GM12878 (cell line): ENCODE measurements around the gene MGAT5. TPM values are rescaled to one million over a fixed set of nuclear protein-coding genes. Genes with fewer than 3 reads are reported as not detected.

Experiments
- ATAC-seq: fragments of 200-7000 bp; cut with Tn5 transposase; 3 replicates; pipeline ENCODE4 v1.9.1; 2020; ENCODE audit warnings: mild to moderate bottlenecking, moderate library complexity
- BruUV-seq: library from RNA; stranded (reverse); fragments of 400-500 nt; replicated peaks from 2 replicates; lab custom pipeline; 2021; lab: Mats Ljungman, UMichigan
- CTCF ChIA-PET: fragments of 300-600 bp; sonication (Branson Sonifier 250); formaldehyde crosslinking; extraction: SDS; loops from one replicate; lab custom pipeline; 2021; ENCODE audit warnings: inconsistent platforms; lab: Yijun Ruan, JAX
- POLR2A ChIA-PET: fragments of 350-600 bp; formaldehyde crosslinking; extraction: SDS; loops from one replicate; lab custom pipeline; 2021; ENCODE audit warnings: inconsistent platforms; lab: Charles Lee
- RAD21 ChIA-PET: fragments of 300-600 bp; sonication (Branson Sonifier 250); formaldehyde crosslinking; loops from one replicate; lab custom pipeline; 2023; ENCODE audit warnings: antibody characterized with exemption; ENCODE audit not compliant: unreplicated experiment; lab: Charles Lee
- SMC1A ChIA-PET: fragments of 300-600 bp; sonication (Branson Sonifier 250); formaldehyde crosslinking; loops from one replicate; lab custom pipeline; 2023; ENCODE audit not compliant: unreplicated experiment, uncharacterized antibody; lab: Charles Lee
- DNase-seq: peaks from one replicate; pipeline ENCODE4 v3.0.0-alpha.2; 2011; ENCODE audit warnings: low read depth, low spot score
- FAIRE-seq: peaks from 3 replicates; lab custom pipeline; 2011; peaks lifted over from hg19 to GRCh38; lab: Jason Lieb, UNC
- H2AFZ ChIP-seq: 2 replicates; pipeline ENCODE4 v1.6.0; 2011; ENCODE audit warnings: low read depth, low read length, control low read depth; ENCODE audit not compliant: control insufficient read depth
- H3K27ac ChIP-seq: 2 replicates; pipeline ENCODE4 v1.5.1; 2011; ENCODE audit warnings: control low read depth; ENCODE audit not compliant: control insufficient read depth, insufficient read depth
- H3K27me3 ChIP-seq, 2 experiments: replicated peaks in 1 of 2; 2 replicates each; pipeline versions ENCODE4 v1.6.0 to v1.6.1; 2011; ENCODE audit warnings: low read length in 1 of 2; ENCODE audit not compliant: control insufficient read depth in 2 of 2, insufficient read depth in 2 of 2
- H3K36me3 ChIP-seq, 2 experiments: 2 replicates each; pipeline ENCODE4 v1.5.1; 2011; ENCODE audit warnings: low read length in 1 of 2; ENCODE audit not compliant: control insufficient read depth in 2 of 2, insufficient read depth in 2 of 2
- H3K4me1 ChIP-seq: 2 replicates; pipeline ENCODE4 v1.6.1; 2011; ENCODE audit warnings: mild to moderate bottlenecking, low read length, moderate library complexity, mixed read lengths; ENCODE audit not compliant: control insufficient read depth, insufficient read depth
- H3K4me2 ChIP-seq: 2 replicates; pipeline ENCODE4 v1.6.0; 2011; ENCODE audit warnings: control low read depth; ENCODE audit not compliant: control insufficient read depth, insufficient read depth
- H3K4me3 ChIP-seq: fragments of 200-600 bp; sonication (generic); 2 replicates; pipeline ENCODE4 v1.5.1; 2016
- H3K79me2 ChIP-seq: 2 replicates; pipeline ENCODE4 v1.6.0; 2011; ENCODE audit warnings: low read length; ENCODE audit not compliant: control insufficient read depth, insufficient read depth
- H3K9ac ChIP-seq: 2 replicates; pipeline ENCODE4 v1.8.0; 2011; ENCODE audit warnings: low read length, control low read depth, mixed read lengths; ENCODE audit not compliant: control insufficient read depth, insufficient read depth
- H3K9me3 ChIP-seq: replicated peaks from 3 replicates; pipeline ENCODE4 v1.5.1; 2011; ENCODE audit warnings: mild to moderate bottlenecking, low read length; ENCODE audit not compliant: control insufficient read depth, insufficient read depth
- H4K20me1 ChIP-seq: 2 replicates; pipeline ENCODE4 v1.6.0; 2011; ENCODE audit not compliant: control insufficient read depth, insufficient read depth
- BMI1 ChIP-seq: fragments of 450-650 bp; IDR thresholded peaks from 2 replicates; pipeline ENCODE4 v1.6.1; 2016; ENCODE audit warnings: mild to moderate bottlenecking, moderate library complexity, borderline replicate concordance
- CBX5 ChIP-seq: sonication (generic); IDR thresholded peaks from 2 replicates; pipeline ENCODE4 v1.6.1; 2016; ENCODE audit warnings: low read depth, moderate library complexity, mild to moderate bottlenecking, inconsistent platforms
- CREB1 ChIP-seq: IDR thresholded peaks from 2 replicates; pipeline ENCODE4 v1.6.1; 2012; ENCODE audit warnings: low read depth, mild to moderate bottlenecking, inconsistent platforms
- DPF2 ChIP-seq: fragments of 450-650 bp; IDR thresholded peaks from 2 replicates; pipeline ENCODE4 v1.6.1; 2017; ENCODE audit warnings: mild to moderate bottlenecking
- EED ChIP-seq: sonication (generic); IDR thresholded peaks from 2 replicates; pipeline ENCODE4 v1.6.1; 2016; ENCODE audit warnings: antibody characterized with exemption, low read depth
- EGR1 ChIP-seq, 2 experiments: IDR thresholded peaks; 1 replicate in 1 of 2; 2 replicates in 1 of 2; pipeline ENCODE4 v1.6.1; 2011 to 2012; ENCODE audit warnings: low read depth in 2 of 2, low read length in 2 of 2, borderline replicate concordance in 1 of 2, mild to moderate bottlenecking in 1 of 2, moderate library complexity in 1 of 2
- JUND ChIP-seq: IDR thresholded peaks from 2 replicates; pipeline ENCODE4 v1.6.1; 2012; ENCODE audit warnings: low read depth, mild to moderate bottlenecking, low read length, improper control_type of control experiment, moderate library complexity
- MTA2 ChIP-seq: fragments of 450-650 bp; IDR thresholded peaks from 2 replicates; pipeline ENCODE4 v1.6.1; 2016; ENCODE audit warnings: low read depth, mild to moderate bottlenecking, moderate library complexity
- MTA3 ChIP-seq: IDR thresholded peaks from 2 replicates; pipeline ENCODE4 v1.6.1; 2012; ENCODE audit warnings: low read length, inconsistent platforms, borderline replicate concordance
- NFYA ChIP-seq: IDR thresholded peaks from 2 replicates; pipeline ENCODE4 v1.6.1; 2011; ENCODE audit warnings: low read depth, mild to moderate bottlenecking, low read length, improper control_type of control experiment, borderline replicate concordance
- POLR2A ChIP-seq: IDR thresholded peaks from 2 replicates; pipeline ENCODE4 v1.6.1; 2011; ENCODE audit warnings: low read depth, mild to moderate bottlenecking, low read length
- RBBP5 ChIP-seq: fragments of 200-600 bp; sonication (generic); conservative IDR thresholded peaks from 2 replicates; pipeline ENCODE4 v1.6.1; 2016
- RFX5 ChIP-seq: IDR thresholded peaks from 2 replicates; pipeline ENCODE4 v1.6.1; 2011; ENCODE audit warnings: low read depth, low read length, improper control_type of control experiment
- SMC3 ChIP-seq: IDR thresholded peaks from 2 replicates; pipeline ENCODE4 v1.6.1; 2011; ENCODE audit warnings: low read length, improper control_type of control experiment, borderline replicate concordance
- SUZ12 ChIP-seq: fragments of 200-600 bp; sonication (generic); IDR thresholded peaks from one replicate; pipeline ENCODE4 v1.6.1; 2018; ENCODE audit warnings: antibody characterized with exemption, mild to moderate bottlenecking; ENCODE audit not compliant: unreplicated experiment
- ZNF384 ChIP-seq: IDR thresholded peaks from 2 replicates; pipeline ENCODE4 v1.6.1; 2012; ENCODE audit warnings: low read depth, mild to moderate bottlenecking, low read length, improper control_type of control experiment, borderline replicate concordance
- ZZZ3 ChIP-seq: IDR thresholded peaks from 2 replicates; pipeline ENCODE4 v1.6.1; 2011; ENCODE audit warnings: low read depth; ENCODE audit not compliant: control insufficient read depth, insufficient read length
- WGBS: methylation state at CpG from one replicate; pipeline ENCODE4 v1.1.6; 2016; ENCODE audit warnings: low lambda C conversion rate; ENCODE audit not compliant: insufficient replicate concordance, insufficient coverage; ENCODE audit errors: missing lambda C conversion rate; 5-methylcytosine and 5-hydroxymethylcytosine counted together
- in situ Hi-C: fragments of 300-500 bp; cut with MboI; formaldehyde crosslinking; loops from 9 replicates; pipeline ENCODE4 v1.14.3; 2018; ENCODE audit warnings: mixed read lengths
- intact Hi-C: fragments of 100-400 bp; cut with micrococcal nuclease; formaldehyde crosslinking; loops from one replicate; pipeline ENCODE4 v1.14.2; 2022; ENCODE audit not compliant: unreplicated experiment
- polyA plus RNA-seq, 11 experiments: library from polyadenylated mRNA; depleted of rRNA in 4 of 11; unstranded in 6 of 11; stranded (reverse) in 5 of 11; fragments of >200 nt; fragmentation: Nextera tagmentation in 4 of 11; fragmentation: Illumina TruSeq in 1 of 11; extraction: Ambion mirVana in 4 of 11; extraction: Trizol in 1 of 11; gene quantifications; 1 replicate in 1 of 11; 2 replicates in 10 of 11; pipeline versions ENCODE4 v1.2.1 to v1.2.3, GENCODE V29; 2011 to 2016; ENCODE audit warnings: inconsistent platforms in 2 of 11, missing spikeins in 2 of 11, low read depth in 1 of 11
- total RNA-seq, 4 experiments: library from RNA; depleted of rRNA in 3 of 4; stranded (reverse); fragments of >200 nt in 3 of 4; fragmentation: Illumina TruSeq in 1 of 4; extraction: Trizol in 1 of 4; gene quantifications; 2 replicates each; pipeline versions ENCODE4 v1.2.1 to v1.2.3, GENCODE V29; 2013 to 2021
- TF ChIP-seq, protein P1 (sequence below): IDR thresholded peaks from 2 replicates; pipeline ENCODE4 v1.6.1; 2012; ENCODE audit warnings: improper control_type of control experiment, low read depth, low read length; ENCODE audit not compliant: insufficient replicate concordance
- TF ChIP-seq, protein P2 (sequence below): fragments of 450-650 bp; IDR thresholded peaks from 2 replicates; pipeline ENCODE4 v1.6.1; 2017; ENCODE audit warnings: low read depth, mild to moderate bottlenecking, moderate library complexity

The MGAT5 gene
- total and polyA plus RNA-seq, 10 of the 15 experiments (the other 5 are each of a cell fraction or from before 2014, with no cell fraction given) = 4.9 to 104 (median 36.2) TPM

DNA sequence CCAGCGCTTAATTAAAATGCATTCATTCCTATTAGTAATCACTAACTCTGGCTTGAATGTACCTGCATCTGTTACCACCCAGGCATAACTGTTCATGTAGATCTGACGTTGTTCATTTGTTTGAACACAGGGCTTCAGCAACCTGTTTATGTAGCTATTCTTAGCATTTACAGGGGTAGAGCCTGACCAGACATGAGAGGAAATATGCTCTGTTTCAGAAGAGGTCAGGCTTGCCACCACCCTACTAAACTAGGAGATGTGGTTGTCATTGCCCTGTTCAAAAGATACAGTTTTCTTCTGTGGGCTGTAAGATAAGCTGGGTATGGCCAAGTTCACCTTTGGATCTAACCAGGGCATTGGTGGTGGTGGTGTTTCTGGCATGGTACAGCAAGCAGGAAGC is 8.8 kb downstream of the MGAT5 start:
- ChIA-PET SMC1A (interaction anchor here (1.0 to 3.9 kb wide), 14 partner anchors 9 to 149 kb away, joined by 3 to 33 read pairs (median 12); partner anchors contain the start of gene MGAT5), RAD21 (interaction anchor here (0.9 to 3.7 kb wide), 11 partner anchors 9 to 149 kb away, joined by 3 to 27 read pairs (median 5); partner anchors contain the start of gene MGAT5), CTCF (interaction anchor here (0.8 to 5.1 kb wide), 9 partner anchors 9 to 150 kb away, joined by 3 to 25 read pairs (median 7); partner anchors contain the start of gene MGAT5), POLR2A (interaction anchor here (1.0 to 2.1 kb wide), 3 partner anchors 9 to 21 kb away, joined by 3 to 9 read pairs (median 8); no protein-coding TSS in a partner anchor)
- FAIRE-seq (no peak), DNase-seq (no peak), ATAC-seq (peak; percentile 61)
- no peak overlapping the region for H2AFZ ChIP-seq
- in situ Hi-C loops (no loop called here), intact Hi-C loops (no loop called here)
- no peaks in the 10 kb centered on the region for H3K9me3 ChIP-seq
- H3K79me2 ChIP-seq = peaks cover 78% of the 10 kb centered on the region
- peak overlapping the region; percentile 46 for H3K9ac ChIP-seq
- H3K4me1 ChIP-seq = peaks cover 59% of the 10 kb centered on the region
- no TSS peak for BruUV-seq
- H3K27me3 ChIP-seq = no peaks in the 10 kb centered on the region
- no peaks in the 10 kb centered on the region for H4K20me1 ChIP-seq
- H3K27ac ChIP-seq = peak overlapping the region; percentile 74
- WGBS = 0% methylated on average over 2 of the region's 2 CpGs
- H3K4me2 ChIP-seq = peak overlapping the region; percentile 86
- peak overlapping the region; percentile 11; the same call in 1 of the 2 replicates for H3K4me3 ChIP-seq
- H3K36me3 ChIP-seq = peaks cover 6 to 12% of the 10 kb centered on the region in 2 experiments
- TF ChIP-seq SMC3 (no peak), BMI1 (no peak), JUND (no peak), ZZZ3 (no peak), CBX5 (no peak), SUZ12 (no peak), RFX5 (no peak), RBBP5 (no peak), EED (peak; percentile 6; the same call in 1 of the 2 replicates), EGR1 (IDR thresholded peaks at IDR 0.05; ENCODE audit: borderline replicate concordance in 1 of 2, low read depth in 2 of 2, low read length in 2 of 2) (no peak), DPF2 (no peak), MTA3 (0 out of 2 replicates have a peak, but pooled peaks have one; percentile 35), ZNF384 (no peak), CREB1 (0 out of 2 replicates have a peak, but pooled peaks have one; percentile 24), NFYA (no peak), POLR2A (no peak), MTA2 (no peak)
- TF ChIP-seq, protein P1, sequence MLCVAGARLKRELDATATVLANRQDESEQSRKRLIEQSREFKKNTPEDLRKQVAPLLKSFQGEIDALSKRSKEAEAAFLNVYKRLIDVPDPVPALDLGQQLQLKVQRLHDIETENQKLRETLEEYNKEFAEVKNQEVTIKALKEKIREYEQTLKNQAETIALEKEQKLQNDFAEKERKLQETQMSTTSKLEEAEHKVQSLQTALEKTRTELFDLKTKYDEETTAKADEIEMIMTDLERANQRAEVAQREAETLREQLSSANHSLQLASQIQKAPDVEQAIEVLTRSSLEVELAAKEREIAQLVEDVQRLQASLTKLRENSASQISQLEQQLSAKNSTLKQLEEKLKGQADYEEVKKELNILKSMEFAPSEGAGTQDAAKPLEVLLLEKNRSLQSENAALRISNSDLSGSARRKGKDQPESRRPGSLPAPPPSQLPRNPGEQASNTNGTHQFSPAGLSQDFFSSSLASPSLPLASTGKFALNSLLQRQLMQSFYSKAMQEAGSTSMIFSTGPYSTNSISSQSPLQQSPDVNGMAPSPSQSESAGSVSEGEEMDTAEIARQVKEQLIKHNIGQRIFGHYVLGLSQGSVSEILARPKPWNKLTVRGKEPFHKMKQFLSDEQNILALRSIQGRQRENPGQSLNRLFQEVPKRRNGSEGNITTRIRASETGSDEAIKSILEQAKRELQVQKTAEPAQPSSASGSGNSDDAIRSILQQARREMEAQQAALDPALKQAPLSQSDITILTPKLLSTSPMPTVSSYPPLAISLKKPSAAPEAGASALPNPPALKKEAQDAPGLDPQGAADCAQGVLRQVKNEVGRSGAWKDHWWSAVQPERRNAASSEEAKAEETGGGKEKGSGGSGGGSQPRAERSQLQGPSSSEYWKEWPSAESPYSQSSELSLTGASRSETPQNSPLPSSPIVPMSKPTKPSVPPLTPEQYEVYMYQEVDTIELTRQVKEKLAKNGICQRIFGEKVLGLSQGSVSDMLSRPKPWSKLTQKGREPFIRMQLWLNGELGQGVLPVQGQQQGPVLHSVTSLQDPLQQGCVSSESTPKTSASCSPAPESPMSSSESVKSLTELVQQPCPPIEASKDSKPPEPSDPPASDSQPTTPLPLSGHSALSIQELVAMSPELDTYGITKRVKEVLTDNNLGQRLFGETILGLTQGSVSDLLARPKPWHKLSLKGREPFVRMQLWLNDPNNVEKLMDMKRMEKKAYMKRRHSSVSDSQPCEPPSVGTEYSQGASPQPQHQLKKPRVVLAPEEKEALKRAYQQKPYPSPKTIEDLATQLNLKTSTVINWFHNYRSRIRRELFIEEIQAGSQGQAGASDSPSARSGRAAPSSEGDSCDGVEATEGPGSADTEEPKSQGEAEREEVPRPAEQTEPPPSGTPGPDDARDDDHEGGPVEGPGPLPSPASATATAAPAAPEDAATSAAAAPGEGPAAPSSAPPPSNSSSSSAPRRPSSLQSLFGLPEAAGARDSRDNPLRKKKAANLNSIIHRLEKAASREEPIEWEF = no peak
- TF ChIP-seq, protein P2, sequence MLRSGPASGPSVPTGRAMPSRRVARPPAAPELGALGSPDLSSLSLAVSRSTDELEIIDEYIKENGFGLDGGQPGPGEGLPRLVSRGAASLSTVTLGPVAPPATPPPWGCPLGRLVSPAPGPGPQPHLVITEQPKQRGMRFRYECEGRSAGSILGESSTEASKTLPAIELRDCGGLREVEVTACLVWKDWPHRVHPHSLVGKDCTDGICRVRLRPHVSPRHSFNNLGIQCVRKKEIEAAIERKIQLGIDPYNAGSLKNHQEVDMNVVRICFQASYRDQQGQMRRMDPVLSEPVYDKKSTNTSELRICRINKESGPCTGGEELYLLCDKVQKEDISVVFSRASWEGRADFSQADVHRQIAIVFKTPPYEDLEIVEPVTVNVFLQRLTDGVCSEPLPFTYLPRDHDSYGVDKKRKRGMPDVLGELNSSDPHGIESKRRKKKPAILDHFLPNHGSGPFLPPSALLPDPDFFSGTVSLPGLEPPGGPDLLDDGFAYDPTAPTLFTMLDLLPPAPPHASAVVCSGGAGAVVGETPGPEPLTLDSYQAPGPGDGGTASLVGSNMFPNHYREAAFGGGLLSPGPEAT = no peak
